CMK (cell line): ENCODE results near the gene HTT.

ENCODE experiments used
- DNase-seq: peaks from one replicate; pipeline ENCODE4 v3.0.0-alpha.2; 2010; ENCODE audit warnings: low read depth

HTT gene

DNA sequence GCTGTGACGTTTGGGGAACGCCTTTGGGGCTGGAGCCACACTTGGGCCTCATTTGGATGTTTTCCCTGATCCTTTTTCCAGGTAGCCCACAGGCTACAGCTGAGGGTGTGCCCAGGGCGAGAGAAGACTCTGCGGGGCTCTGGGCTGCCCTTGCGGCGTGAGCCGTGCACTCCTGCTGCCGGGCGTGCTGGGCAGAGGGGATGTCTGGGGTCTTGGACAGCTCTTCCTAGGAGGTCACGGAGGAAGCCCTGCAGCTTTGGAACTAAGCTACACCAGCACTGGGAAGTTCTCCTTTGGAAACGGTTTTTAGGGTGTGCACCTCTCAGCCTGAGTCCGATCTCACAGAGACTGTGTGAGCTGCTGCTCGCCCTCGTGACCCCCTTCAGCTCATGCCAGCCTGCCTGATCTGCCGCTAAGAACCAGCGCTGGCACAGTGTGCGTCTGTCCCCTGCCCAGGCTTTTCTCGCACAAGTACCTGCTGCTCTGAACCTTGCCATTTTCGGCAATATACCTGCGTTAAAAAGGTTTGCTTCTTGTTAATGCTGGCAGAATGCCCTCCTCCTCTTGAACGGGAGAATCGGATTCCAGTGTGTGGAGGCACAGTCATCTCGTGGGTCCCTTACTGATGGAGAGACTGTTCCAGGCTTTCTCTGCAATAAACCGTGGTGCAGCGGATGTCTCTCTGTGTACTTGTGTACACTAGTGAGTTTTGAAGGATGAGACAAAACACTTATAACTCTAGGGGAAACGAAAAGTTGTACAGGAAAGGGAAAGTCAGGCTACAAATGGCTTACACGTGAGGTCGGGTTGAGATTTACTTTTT is 188.8 kb downstream of the HTT start:
- DNase-seq, result no peak

DNA sequence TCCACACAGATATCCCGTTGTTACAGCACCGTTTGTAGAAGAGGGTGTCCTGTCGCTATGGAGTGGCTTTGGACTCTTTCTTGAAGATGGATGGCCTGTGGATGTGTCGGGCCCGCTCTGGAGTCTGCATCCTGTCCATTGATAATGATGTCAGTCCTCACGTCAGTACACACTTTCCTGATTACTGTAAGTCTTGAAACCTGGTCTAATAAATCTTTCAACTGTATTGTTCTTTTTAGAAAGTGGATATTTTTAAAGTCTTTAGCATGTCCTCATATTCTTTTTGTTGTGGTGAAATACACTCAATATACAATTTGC is 189.4 kb downstream of the HTT start:
- DNase-seq, result no peak

DNA sequence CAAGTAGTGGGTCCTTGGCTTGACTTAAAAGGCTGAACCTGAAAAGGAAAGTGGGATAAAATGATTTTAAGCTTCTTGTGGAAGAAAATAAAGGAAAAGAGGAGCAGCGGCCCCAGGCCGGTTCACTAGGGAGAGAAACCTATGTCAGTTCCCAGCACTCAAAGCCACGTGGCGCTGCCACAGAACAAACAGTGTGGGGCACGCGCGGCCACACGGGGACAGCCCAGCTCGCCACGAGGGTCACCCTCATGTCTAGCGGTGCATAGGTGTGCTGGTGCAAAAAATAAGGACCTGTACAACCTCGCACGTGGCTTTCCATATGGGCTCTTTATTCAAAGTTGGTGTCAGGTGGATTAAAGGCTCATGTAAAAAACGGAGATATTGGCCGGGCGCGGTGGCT is 191.6 kb downstream of the HTT start:
- no peak for DNase-seq

DNA sequence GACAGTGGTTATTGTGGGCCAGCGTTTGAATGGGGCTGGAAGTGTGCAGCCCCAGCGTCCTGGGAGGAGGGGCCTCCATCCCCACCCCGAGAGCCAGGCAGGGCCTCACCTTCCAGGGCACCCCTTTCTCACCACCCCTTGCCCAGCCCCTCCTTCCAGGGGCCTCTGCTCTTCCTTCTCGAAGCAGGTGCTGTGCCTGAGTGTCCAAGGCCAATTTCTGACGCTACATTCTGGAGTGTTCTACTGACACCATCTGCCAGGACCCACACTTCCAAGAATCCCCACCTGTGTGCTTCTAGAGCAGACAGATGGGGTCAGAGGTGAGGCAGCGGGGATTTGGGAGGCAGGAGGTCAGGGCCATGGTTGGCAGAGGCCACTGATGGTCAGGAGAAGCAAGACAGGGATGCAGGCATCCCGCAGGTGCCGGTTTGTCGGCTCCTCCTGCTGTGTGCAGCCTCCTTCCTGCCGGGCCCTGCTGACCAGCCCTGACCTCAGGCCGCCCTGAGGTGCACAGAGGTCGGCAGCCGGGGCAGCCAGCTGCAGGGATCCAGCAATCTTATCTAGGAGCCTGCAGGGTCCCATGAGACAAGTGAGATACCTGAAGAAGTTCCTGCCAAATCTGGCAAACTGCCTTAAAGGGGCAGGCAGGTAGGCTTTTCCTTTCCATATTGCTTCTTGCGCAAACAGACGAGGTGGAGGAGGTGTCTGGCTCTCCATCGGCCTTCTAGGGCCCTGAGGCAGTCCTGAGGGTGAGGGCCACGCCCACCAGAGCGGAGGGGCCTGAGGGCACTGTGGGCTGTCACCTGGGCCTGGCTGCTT is 193.3 kb downstream of the HTT start:
- DNase-seq, result no peak

DNA sequence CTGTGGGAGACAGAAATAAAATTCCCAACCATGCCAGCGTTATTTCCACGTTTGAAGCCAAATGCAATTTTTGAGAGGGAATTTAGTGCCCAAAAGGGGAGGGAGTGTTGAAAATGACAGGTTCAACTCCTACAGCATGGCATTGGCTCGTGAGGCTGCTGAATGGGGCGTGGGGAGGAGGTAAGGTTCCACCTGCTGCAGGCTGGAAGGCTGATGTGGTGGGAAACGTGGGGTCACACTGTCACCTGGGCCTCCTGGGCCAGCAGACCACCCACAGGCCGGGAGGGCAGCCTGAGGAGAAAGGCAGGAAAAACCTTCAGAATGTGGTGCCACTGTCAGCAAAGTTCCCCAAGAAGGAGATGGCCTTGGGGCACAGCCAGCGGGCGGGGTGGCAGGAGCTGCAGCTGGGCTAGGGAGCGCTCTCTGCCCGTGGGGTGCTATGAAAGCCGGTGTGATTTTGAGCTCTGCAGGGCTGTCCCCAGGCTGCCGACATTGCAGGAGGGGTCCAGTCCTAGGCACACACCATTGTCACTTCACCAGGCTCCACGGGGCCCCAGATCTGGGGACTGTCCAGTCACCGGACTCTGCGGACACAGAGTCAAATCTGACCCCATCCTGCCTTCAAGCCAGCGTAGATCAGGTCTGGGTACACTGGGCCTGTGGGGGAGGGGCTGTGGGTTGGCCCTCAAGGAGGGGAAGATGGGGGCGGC is 194.1 kb downstream of the HTT start:
- no peak for DNase-seq

DNA sequence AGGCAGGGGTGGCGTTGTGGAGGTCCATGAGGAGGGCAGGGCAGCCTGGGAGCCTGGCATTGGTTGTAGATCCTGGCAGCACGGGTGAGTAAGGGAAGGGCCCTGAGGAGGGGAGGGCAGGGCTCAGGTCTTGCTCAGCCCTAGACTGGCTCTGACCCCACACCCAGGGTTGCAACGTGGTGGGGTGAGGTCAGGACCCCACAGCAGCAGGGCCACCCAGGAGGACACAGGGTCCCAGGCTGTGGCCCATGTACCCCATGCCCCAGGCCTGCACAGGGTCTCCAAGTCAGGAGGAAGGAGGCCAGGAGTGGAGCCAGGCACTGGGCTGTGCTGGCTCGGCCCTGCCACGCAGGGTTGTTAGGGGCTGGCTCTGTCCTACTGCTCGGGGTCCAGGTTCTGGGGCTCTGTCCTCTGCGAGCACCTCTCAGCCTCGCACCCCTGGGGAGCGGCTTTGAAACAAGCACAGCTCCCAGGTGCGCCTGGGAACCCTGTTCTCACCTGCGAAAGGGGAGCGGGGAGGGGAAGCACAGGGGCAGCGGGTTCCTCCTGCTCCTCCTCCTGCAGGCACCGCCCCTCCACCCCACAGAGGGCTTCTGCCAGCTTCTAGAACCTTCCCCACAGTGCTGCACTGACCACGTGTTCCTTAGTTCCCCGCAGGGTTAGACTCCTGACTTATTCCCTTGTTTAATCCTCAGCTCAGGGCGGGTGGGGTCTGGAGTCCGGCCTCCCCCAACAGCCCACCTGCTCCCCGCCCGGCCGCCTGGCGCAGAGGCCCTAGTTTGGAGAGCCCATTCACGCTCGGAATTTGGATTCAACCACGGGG is 194.8 kb downstream of the HTT start:
- no peak for DNase-seq

DNA sequence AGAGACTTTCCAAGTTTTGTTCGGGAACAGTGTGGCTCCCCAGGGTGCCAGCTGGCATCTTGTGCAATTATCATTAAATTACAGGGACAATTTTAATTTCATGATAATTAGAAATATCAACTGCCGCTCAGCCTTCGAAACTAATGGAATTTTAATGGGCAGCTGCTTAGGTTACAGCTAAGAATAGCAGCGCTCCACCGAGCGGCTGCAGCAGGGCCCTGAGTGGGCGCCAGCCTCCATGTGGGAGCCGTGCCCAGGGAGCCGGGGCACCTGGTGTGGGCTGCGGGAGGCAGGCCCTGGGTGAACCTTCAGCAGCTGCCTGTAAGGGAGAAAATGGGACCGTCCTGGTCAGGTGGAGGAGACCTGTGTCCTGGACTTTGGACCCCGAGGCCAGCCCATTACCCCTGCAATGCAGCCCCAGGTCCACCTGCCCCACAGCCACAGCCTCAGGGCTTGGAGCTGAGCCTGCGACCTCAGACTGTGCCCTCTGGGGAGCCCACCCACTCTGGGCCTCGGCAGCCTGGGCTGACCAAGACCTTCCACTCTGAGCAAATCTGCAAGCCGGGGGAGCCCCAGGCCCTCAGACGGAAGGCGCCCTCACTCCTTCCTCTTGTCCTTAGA is 195.6 kb downstream of the HTT start:
- no peak for DNase-seq

DNA sequence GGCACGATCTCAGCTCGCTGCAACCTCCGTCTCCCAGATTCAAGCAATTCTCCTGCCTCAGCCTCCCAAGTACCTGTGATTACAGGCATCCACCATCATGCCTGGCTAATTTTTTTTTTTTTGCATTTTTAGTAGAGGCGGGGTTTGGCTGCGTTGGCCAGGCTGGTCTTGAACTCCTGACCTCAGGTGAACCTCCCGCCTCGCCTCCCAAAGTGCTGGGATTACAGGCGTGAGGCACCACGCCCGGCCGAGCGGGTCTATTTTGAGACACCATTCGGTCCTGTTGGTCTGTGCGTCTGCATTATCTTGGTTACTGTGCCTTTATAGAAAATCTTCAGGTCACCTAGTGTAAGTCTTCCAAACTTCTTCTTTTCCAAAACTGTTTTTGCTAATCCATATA is 196.7 kb downstream of the HTT start:
- DNase-seq, result no peak

DNA sequence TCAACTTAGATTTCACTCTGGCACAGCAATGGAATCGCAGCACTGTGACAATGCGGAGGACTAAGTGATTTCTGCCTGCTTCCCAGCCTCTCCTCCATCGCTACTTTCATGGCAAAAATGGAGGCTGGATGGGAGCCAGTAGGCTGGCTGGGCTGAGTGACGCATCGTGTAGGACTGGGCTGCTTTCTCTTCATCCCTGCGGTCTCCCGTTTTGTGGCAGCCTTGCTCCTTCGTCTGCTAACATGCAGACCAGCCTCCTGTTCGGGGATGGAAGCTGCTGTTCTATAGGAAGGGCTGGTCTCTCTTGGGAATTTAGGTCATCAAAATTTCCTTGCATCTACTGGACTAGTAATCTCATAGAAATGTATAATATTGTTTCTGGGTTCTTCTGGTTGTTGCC is 202.5 kb downstream of the HTT start:
- no peak for DNase-seq

DNA sequence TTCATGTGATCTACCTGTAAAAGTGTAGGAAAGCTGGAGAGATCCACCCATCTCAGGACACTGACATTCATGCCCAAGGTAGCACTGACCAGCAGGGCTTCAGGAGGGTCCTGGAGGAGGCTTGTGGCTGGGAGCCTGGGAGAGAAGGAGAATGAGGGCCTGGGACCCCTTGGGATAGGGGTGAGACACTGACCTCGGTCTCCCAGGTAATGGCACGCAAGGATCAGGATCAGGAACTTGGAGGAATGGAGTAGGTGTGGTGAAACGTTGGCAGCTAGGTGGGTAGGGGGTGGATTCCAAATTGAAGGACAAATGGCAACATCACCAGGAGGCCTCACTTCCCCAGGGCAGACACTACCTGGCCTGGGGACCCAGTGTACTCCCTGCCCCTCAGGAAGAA is 206.0 kb downstream of the HTT start:
- DNase-seq, result no peak

DNA sequence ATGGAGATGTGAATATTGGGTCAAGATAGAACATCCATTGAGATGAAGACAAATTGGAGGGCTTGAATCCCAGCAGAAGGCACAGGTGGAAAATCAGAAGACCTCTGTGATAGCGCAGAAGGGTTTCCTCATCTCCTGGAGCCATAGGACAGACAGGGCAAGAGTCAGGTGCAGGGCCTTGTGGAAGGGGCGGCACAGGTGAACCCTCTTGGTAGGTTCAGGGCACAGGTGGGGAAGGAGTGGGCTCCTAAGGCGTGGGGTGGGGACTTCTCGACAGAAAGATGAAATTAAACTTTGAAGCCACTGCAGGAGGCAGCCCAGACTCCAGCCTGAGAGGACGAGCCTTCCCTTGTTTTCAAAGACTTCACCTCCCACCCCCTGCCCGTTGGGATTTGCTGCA is 209.0 kb downstream of the HTT start:
- DNase-seq, result no peak

DNA sequence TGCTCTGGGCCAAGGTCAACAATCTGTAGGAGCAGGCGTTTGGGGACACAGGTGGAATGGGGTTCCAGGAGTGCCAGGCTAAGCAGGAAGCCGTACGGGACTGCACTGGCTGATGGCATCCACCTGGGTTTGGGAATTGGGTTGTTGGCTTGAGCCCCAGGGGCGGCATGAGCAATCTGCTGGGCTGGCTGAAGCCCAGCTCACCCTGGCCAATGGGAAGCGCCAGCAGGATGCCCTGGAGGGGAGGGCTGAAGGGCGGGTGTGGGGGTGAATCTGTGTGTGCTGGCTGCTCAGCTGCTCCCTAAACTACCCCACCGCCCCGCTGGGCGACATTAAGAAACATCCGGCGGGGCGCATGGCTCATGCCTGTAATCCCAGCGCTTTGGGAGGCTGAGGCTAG is 209.4 kb downstream of the HTT start:
- no peak for DNase-seq

DNA sequence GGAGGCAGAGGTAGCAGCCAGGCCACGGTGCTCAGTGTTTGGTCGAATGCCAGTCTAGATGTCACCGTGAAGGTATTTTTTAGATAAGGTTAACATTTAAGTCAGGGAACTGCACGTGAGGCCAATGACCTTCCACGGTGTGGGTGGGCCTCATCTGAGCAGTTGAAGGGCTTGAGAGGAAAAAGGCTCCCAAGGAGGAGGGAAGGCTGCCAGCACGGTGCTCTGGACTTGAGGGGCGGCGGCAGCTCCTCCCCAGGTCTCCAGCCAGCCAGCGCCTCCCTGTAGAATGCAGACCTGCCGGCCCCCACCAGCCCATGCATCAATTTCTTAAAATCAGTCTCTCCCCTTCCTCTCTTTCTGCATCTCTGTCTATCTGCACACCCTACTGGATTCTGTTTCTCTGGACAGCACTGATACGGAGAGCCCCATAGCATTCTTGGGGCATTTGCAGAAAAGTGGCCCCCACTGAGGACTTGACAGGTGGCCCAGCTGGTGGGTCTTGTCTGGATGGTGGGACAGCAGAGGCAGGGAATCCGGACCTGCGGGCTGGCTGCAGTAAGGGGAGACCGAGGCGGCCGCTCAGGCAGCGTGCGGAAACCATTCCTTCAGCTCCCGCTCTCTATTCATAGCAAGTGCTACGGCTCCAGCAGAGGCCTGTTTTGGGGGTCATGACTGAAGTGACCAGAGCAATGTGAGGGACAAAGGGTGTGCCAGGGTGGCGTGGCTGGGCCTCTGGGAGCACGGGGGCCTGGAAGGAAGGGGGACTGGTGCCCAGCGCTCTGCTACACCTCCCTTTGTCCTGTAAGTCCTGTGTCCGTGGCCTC is 210.5 kb downstream of the HTT start:
- no peak for DNase-seq

DNA sequence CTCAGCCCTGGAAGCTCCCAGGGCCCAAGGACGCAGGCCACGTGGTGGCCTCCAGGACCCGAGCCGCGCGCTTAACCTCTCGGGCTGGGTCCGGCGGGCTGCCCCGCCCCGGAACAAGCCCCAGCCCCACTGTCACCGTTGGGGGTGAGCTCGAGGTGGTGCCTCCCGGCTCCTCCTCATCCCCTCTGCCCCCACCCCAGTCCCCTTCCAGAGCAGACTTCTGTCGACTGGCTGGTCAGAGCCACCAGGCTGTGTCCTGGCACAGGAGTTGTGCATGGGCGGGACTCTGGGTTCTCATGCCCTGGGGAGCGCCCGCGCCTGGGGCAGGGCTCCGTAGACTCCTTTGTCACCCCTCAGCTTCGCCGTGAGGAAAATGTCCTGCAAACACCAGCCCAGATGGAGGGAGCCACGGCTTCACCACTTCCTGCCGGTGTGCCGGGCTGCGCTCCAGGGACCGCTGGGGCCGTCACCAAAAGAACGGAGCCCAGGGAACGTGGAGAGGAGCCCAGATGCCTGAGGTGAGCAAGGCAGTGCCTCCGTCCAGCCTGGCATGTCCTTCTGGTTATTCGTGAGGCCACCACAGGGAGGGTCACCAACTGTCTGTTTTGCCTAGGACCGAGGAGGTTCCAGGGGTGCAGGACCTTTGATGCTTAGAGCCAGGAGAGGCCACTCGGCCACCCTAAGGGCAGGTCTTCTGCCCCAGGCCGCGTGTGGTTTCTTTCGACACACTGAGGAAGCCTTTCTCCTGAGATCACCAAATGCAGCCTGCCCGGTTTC is 211.3 kb downstream of the HTT start:
- no peak for DNase-seq

DNA sequence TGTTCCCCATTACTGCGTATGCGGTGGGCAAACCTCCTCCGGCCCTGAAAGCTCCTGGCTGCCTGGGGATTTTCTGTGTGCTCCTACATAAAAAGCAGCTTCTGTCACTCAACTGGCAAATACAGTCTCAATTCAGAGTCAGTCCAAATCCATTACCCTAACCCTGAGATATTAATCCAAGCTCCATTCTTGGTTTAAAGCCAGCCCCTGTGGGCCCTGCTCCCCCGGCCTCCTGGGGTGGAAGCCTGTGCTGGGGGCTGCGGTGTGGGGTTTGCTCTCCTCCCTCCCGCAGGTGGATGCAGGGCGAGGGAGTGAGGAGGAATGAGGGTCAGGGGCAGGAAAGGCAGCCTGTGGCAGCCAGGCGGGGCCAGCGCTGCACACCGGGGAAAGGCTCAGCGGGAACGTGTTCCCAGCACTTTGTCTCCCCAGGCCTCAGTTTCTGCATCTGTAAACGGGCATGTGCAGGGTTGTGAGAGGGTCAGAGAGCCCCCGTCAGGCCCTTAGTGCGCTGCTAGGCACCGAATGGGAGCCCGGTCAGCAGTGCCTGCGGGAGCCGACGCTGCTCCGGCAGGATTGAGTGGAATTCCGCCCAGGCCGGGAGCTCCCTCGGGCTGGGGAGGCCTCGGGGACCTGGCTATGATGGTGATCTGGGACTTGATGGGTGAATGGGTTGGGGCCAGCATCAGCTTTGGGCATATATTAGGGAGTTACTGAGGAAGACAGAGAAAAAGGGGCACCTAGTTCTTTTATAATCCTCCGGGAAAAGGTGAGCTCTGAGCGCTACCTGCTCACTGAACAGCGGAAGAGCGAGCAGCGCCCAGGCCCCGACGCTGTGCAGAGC is 212.1 kb downstream of the HTT start:
- DNase-seq, result no peak

DNA sequence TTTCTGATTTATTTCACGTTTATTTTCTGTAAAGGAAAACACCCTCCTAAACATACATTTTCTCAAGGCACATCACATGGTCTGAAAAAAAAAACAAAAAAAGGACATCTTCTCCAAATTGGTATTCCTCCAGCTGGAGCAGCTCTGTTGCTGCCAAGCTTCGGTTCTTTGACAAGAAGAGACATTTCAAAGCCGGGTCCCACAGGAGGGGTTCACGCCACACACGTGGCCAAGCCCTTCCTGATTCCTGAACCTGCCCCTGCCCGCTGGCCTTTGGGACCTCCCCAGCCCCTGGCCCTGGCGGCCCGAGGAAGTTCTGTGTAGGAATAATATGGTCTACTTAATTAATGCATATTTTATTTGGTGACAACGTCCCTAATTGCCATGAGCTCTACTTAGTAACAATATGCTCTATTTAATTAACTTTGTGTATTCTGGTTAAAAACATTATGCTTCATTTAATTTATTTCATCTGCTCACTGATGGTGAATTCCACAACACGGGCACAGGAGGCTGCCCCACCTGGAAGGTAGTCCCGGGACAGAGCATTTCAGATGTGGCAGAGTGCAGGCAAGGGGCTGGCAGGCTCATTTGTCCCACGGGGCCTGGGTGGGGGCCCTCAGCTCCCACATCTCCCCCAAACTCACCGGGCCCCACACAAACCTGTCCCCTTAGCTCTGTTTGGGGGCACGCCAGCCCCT is 212.9 kb downstream of the HTT start:
- no peak for DNase-seq

DNA sequence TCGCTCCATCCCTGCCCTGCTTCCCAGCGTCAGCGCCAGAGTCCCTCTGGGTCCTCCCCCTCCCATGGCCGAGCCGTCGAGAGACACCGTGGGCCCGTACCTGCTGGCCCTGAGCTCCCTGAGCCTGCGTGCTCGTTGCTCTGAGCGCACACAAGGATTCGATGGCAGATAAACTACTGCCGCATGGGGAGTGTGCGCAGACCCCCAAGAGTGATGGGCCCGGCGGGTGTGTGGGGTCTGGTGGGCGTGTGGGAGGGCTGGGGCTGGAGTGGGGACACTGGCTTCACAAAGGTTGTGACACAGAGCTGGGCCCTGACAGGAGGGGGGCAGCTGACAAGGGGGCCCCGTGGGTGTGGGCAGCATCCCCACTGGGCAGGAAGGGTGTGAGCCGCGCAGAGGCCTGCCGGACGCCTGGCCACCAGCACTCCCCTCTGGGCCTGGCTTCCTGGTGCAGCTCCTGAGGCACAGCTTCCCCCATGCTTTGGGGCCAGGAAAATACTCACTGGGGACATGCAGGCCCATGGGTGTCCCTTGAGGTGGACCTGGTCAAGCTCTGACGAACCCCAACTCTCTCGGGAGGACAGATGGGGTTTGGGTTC is 213.6 kb downstream of the HTT start:
- DNase-seq, result no peak

DNA sequence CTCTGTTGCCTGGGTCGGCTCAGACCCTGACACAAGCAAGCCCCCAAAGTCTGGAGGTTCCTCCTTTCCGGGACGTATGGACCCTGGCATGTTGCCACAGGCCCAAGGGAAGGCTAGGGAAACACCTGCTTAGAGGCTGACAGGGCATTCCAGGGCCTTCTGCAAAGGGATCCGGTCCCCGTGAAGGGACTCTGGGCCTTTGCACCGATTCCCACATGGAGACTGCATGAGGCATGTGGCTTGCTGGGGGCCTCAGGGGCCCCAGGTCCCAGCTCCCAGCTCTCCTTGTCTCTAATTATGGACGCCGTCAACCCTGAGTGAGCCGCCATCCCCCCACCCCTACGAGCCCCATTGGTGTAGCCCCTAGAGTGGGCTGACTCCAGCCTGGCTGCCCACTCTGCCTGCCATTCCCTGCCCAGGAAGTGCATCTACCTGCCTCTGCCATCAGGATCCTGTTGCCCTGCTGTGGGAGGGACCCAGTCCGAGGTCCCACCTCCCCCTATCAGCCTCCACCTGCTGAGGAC is 214.2 kb downstream of the HTT start:
- DNase-seq, result no peak
